Kidney capillary endothelial cell (primary cell): Measurements from ENCODE around the gene GGT1.
"Not testable (repeated sequence)": the region's sequence is repeated elsewhere in the genome, so short reads cannot be mapped to it uniquely, and the experiment has no call there.

Experiments
- DNase-seq: peaks from one replicate; pipeline ENCODE4 v3.0.0-alpha.2; 2018; ENCODE audit warnings: low spot score

Gene GGT1

GRCh38 chr22:24599958-24600715 is 2.9 kb upstream of the GGT1 start:
- DNase-seq = not testable (repeated sequence)

- no peak for DNase-seq
These were observed 1.5 kb upstream of the GGT1 start for GRCh38 chr22:24601217-24602104.

- DNase-seq = not testable (repeated sequence)
These were observed 766 bp upstream of the GGT1 start for GRCh38 chr22:24602105-24602749.

- peak; percentile 17 for DNase-seq
These were observed 1.0 kb downstream of the GGT1 start for GRCh38 chr22:24603770-24604629.

GRCh38 chr22:24606340-24606739 is 3.3 kb downstream of the GGT1 start:
- DNase-seq = not testable (repeated sequence)

- peak; percentile 21 for DNase-seq
These were observed 4.5 kb downstream of the GGT1 start for GRCh38 chr22:24607429-24607983.

- not testable (repeated sequence) for DNase-seq
These were observed 5.3 kb downstream of the GGT1 start for GRCh38 chr22:24608327-24608726.

GRCh38 chr22:24609888-24610287 is 6.9 kb downstream of the GGT1 start:
- not testable (repeated sequence) for DNase-seq

- not testable (repeated sequence) for DNase-seq
These were observed 11.8 kb downstream of the GGT1 start for GRCh38 chr22:24614794-24615193.

GRCh38 chr22:24621244-24621643 is 18.3 kb downstream of the GGT1 start:
- DNase-seq = not testable (repeated sequence)

GRCh38 chr22:24622596-24622995 is 19.6 kb downstream of the GGT1 start:
- DNase-seq = not testable (repeated sequence)

GRCh38 chr22:24627911-24628310 is 24.9 kb downstream of the GGT1 start:
- DNase-seq = not testable (repeated sequence)

- DNase-seq = peak; percentile 21
These were observed 26.1 kb downstream of the GGT1 start for GRCh38 chr22:24629069-24629468.

GRCh38 chr22:24630812-24631427 is 27.9 kb downstream of the GGT1 start:
- DNase-seq = not testable (repeated sequence)

- not testable (repeated sequence) for DNase-seq
These were observed 28.6 kb downstream of the GGT1 start for GRCh38 chr22:24631430-24632122.

GRCh38 chr22:24632642-24633041 is 29.6 kb downstream of the GGT1 start:
- DNase-seq = not testable (repeated sequence)

GRCh38 chr22:24633231-24634023 is 30.4 kb downstream of the GGT1 start:
- DNase-seq = not testable (repeated sequence)

- DNase-seq = not testable (repeated sequence)
These were observed 31.9 kb downstream of the GGT1 start for GRCh38 chr22:24634776-24635389.

GRCh38 chr22:24636513-24636912 is 33.5 kb downstream of the GGT1 start:
- DNase-seq = not testable (repeated sequence)
